SK-N-SH treated with all-trans-retinoic acid at 6 μM for 48 hours (cell line): ENCODE data around the gene VTI1A.

Experiments used
- ATAC-seq: fragments of 200-7000 bp; cut with Tn5 transposase; 3 replicates; pipeline ENCODE4 v1.9.1; 2020; ENCODE audit warnings: mild to moderate bottlenecking, moderate library complexity
- ARNTL ChIP-seq: fragments of 450-650 bp; formaldehyde crosslinking; IDR thresholded peaks from 2 replicates; pipeline ENCODE4 v1.5.0; 2020; ENCODE audit warnings: low read depth, mild to moderate bottlenecking, moderate library complexity, borderline replicate concordance
- BACH2 ChIP-seq: fragments of 250-450 bp; sonication (Bioruptor Pico); IDR thresholded peaks from 2 replicates; pipeline ENCODE4 v1.9.0; 2021; ENCODE audit warnings: mild to moderate bottlenecking, borderline replicate concordance
- CSDC2 ChIP-seq: fragments of 250-450 bp; sonication (Bioruptor Pico); IDR thresholded peaks from 2 replicates; pipeline ENCODE4 v1.5.0; 2020; ENCODE audit warnings: mild to moderate bottlenecking, moderate library complexity
- ESRRG ChIP-seq: fragments of 250-450 bp; sonication (Bioruptor Pico); IDR thresholded peaks from 2 replicates; pipeline ENCODE4 v1.6.1; 2021; ENCODE audit warnings: mild to moderate bottlenecking
- GLIS3 ChIP-seq: fragments of 250-450 bp; sonication (Bioruptor Pico); IDR thresholded peaks from 2 replicates; pipeline ENCODE4 v1.5.0; 2020; ENCODE audit warnings: mild to moderate bottlenecking, moderate library complexity
- ISL1 ChIP-seq: fragments of 250-450 bp; sonication (Bioruptor Pico); IDR thresholded peaks from 2 replicates; pipeline ENCODE4 v2.1.2; 2022; ENCODE audit warnings: mild to moderate bottlenecking, moderate library complexity
- OSR1 ChIP-seq: fragments of 250-450 bp; sonication (Bioruptor Pico); IDR thresholded peaks from 2 replicates; pipeline ENCODE4 v1.8.0; 2022; ENCODE audit warnings: moderate library complexity, mild to moderate bottlenecking, inconsistent platforms
- PPARA ChIP-seq: fragments of 250-450 bp; sonication (Bioruptor Pico); IDR thresholded peaks from 2 replicates; pipeline ENCODE4 v1.5.0; 2020; ENCODE audit warnings: mild to moderate bottlenecking, borderline replicate concordance
- TCF4 ChIP-seq: fragments of 250-450 bp; sonication (Bioruptor Pico); IDR thresholded peaks from 2 replicates; pipeline ENCODE4 v1.8.0; 2021; ENCODE audit warnings: mild to moderate bottlenecking, moderate library complexity, borderline replicate concordance
- ZC3H10 ChIP-seq: fragments of 250-450 bp; sonication (Bioruptor Pico); IDR thresholded peaks from 2 replicates; pipeline ENCODE4 v1.5.1; 2021; ENCODE audit warnings: mild to moderate bottlenecking, moderate library complexity
- ZFP3 ChIP-seq: fragments of 250-450 bp; sonication (Bioruptor Pico); IDR thresholded peaks from 2 replicates; pipeline ENCODE4 v1.5.0; 2020; ENCODE audit warnings: mild to moderate bottlenecking, moderate library complexity
- ZFP30 ChIP-seq: fragments of 450-650 bp; formaldehyde crosslinking; IDR thresholded peaks from 2 replicates; pipeline ENCODE4 v1.5.0; 2022; ENCODE audit warnings: mild to moderate bottlenecking, moderate library complexity
- ZNF565 ChIP-seq: fragments of 450-650 bp; formaldehyde crosslinking; conservative IDR thresholded peaks from 2 replicates; pipeline ENCODE4 v1.5.0; 2020; ENCODE audit warnings: low read depth, mild to moderate bottlenecking, moderate library complexity
- ZNF70 ChIP-seq: fragments of 450-650 bp; formaldehyde crosslinking; IDR thresholded peaks from 2 replicates; pipeline ENCODE4 v1.5.0; 2020; ENCODE audit warnings: mild to moderate bottlenecking, moderate library complexity
- ZNF8 ChIP-seq: fragments of 450-650 bp; formaldehyde crosslinking; IDR thresholded peaks from 2 replicates; pipeline ENCODE4 v1.5.0; 2020; ENCODE audit warnings: mild to moderate bottlenecking, moderate library complexity
- TF ChIP-seq, protein P1 (sequence below): fragments of 250-450 bp; sonication (Bioruptor Pico); IDR thresholded peaks from 2 replicates; pipeline ENCODE4 v1.8.0; 2021; ENCODE audit warnings: low read depth, mild to moderate bottlenecking, moderate library complexity, borderline replicate concordance
- TF ChIP-seq, protein P2 (sequence below): fragments of 250-450 bp; sonication (Bioruptor Pico); IDR thresholded peaks from 2 replicates; pipeline ENCODE4 v1.8.0; 2020; ENCODE audit warnings: mild to moderate bottlenecking, moderate library complexity, borderline replicate concordance
- TF ChIP-seq, protein P3 (sequence below): fragments of 250-450 bp; sonication (Bioruptor Pico); IDR thresholded peaks from 2 replicates; pipeline ENCODE4 v1.5.1; 2020; ENCODE audit warnings: low read depth, mild to moderate bottlenecking, moderate library complexity

VTI1A gene

DNA sequence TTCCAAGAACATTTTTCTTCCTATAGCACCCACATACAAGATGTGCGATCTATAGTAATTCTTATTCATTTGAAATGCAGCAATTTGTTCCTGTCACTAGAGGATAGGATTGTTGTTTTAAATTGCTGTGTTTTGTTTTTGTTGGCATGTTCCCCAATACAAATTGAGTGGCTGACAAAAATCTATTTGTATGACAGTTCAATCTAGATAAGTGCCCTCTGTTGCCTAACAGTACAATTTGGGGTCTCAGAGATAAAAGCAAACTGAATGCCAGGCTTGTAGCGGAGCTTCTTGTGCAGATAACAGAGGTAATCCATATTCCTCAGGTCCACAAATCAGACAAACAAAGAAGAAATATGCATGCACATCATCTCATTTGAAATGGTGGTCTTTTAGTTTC lies 68.8 kb downstream of the VTI1A start:
- TF ChIP-seq ISL1 (CRISPR knock-in tag) = peak; percentile 71
- no peak for TF ChIP-seq ZFP30
- no peak for ATAC-seq

DNA sequence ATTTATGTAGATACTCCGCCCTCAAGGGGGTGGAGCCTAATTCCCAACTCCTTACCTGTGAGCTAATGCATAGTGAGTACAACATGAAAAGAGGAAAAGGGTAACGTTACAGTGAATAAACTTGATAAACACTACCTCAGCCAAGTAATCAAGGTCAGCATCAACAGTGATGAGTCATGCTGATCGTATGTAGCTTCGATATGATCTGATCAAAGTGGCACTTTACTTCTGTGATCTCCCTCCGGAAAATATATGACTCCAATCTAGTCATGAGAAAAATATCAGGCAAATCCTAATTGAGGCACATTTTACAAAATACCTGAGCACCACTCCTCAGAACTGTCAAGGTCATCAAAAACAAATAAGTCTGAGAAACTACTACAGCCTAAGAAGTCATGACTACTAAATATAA lies 70.4 kb downstream of the VTI1A start:
- peak; percentile 55; the same call in 2 of the 3 replicates for ATAC-seq

DNA sequence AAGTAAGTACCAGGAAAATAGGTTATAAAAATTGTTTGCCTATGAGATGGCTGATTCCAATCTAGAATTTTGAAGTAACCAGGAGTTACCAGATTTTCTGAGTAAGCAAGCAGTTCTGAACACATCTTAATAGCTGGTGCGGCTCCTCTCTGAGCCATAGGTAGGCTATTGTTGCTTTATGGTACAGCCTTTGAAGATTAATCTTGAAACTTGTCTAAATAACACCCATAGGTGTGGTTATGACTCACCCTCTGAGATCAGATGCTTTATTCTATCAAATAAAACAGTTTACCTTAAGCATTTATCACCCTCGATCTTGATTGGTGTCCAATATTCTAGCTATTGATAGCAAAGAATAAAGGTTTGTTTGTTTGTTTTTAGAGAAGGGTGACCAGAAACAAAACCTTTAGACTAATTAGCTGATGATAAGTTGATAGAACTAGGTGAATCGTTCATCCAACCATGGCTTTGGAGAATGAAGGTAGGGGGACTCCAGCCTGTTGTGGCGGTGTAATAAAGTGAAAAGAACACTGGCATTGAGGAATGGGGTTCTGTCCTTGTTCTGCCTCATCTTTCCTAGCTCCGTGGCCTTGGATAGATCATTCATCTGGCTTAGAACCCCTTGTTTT lies 72.2 kb downstream of the VTI1A start:
- ATAC-seq = no peak
- TF ChIP-seq ESRRG (CRISPR knock-in tag) (no peak), BACH2 (CRISPR knock-in tag) (no peak), ZNF565 (no peak)
- TF ChIP-seq, protein P1, sequence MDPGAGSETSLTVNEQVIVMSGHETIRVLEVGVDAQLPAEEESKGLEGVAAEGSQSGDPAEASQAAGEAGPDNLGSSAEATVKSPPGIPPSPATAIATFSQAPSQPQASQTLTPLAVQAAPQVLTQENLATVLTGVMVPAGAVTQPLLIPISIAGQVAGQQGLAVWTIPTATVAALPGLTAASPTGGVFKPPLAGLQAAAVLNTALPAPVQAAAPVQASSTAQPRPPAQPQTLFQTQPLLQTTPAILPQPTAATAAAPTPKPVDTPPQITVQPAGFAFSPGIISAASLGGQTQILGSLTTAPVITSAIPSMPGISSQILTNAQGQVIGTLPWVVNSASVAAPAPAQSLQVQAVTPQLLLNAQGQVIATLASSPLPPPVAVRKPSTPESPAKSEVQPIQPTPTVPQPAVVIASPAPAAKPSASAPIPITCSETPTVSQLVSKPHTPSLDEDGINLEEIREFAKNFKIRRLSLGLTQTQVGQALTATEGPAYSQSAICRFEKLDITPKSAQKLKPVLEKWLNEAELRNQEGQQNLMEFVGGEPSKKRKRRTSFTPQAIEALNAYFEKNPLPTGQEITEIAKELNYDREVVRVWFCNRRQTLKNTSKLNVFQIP (CRISPR knock-in tag) = no peak

More for the DNA sequence above, 70.4 kb downstream of the VTI1A start:
- peak; percentile 56 for TF ChIP-seq ISL1 (CRISPR knock-in tag)
- TF ChIP-seq GLIS3 (CRISPR knock-in tag) = no peak

DNA sequence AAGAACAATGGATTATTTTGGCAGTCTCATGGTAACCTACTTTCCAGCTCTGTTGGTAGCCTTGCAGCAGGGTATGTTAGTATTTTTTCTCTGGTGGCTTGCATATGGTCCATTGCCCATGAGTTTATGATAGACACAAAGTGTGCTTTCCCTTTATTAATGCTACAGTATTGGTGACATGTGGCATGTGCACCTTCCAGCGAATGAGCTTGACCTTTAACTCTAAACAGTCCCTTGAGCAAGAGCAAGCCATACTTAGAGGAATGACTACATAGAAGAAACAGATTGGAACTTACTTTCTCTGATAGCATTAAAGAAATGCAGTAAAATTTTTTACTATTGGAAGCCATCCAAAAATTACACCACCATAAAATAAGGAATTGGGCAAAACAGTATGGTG lies 73.9 kb downstream of the VTI1A start:
- TF ChIP-seq, protein P2, sequence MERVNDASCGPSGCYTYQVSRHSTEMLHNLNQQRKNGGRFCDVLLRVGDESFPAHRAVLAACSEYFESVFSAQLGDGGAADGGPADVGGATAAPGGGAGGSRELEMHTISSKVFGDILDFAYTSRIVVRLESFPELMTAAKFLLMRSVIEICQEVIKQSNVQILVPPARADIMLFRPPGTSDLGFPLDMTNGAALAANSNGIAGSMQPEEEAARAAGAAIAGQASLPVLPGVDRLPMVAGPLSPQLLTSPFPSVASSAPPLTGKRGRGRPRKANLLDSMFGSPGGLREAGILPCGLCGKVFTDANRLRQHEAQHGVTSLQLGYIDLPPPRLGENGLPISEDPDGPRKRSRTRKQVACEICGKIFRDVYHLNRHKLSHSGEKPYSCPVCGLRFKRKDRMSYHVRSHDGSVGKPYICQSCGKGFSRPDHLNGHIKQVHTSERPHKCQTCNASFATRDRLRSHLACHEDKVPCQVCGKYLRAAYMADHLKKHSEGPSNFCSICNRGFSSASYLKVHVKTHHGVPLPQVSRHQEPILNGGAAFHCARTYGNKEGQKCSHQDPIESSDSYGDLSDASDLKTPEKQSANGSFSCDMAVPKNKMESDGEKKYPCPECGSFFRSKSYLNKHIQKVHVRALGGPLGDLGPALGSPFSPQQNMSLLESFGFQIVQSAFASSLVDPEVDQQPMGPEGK (CRISPR knock-in tag) = no peak
- TF ChIP-seq ZNF8 (CRISPR knock-in tag) = no peak
- TF ChIP-seq TCF4 (CRISPR knock-in tag) = no peak
- TF ChIP-seq BACH2 (CRISPR knock-in tag) = no peak
- no peak for TF ChIP-seq ZFP3 (CRISPR knock-in tag)
- TF ChIP-seq CSDC2 = no peak
- TF ChIP-seq ARNTL (CRISPR knock-in tag) = no peak
- no peak for TF ChIP-seq ZNF565
- TF ChIP-seq, protein P3, sequence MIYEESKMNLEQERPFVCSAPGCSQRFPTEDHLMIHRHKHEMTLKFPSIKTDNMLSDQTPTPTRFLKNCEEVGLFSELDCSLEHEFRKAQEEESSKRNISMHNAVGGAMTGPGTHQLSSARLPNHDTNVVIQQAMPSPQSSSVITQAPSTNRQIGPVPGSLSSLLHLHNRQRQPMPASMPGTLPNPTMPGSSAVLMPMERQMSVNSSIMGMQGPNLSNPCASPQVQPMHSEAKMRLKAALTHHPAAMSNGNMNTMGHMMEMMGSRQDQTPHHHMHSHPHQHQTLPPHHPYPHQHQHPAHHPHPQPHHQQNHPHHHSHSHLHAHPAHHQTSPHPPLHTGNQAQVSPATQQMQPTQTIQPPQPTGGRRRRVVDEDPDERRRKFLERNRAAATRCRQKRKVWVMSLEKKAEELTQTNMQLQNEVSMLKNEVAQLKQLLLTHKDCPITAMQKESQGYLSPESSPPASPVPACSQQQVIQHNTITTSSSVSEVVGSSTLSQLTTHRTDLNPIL = no peak
- TF ChIP-seq, all 23 proteins: peak for 0
- no peak for ATAC-seq

DNA sequence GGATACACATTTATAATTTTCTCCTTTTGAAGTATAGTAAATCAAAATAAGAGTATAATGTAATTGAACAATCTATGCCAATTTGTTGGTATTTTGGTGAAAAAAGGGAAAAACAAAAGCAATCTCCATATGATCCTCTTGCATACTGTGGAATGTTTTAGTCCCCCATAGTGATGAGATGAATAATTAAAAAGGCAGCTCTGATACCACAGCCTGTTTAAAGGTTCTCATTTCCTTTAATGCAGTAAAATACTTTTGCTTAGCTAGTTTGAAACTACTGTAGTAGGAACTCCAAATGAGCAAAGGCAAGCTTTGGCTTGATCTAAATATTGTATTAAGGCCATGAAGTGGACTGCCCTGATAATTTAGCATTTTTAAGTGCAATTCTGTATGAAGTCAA lies 77.6 kb downstream of the VTI1A start:
- TF ChIP-seq, protein P1 (CRISPR knock-in tag) = no peak
- TF ChIP-seq ZC3H10 (no peak), OSR1 (no peak), ESRRG (CRISPR knock-in tag) (no peak), PPARA (CRISPR knock-in tag) (no peak), ZFP3 (CRISPR knock-in tag) (no peak), ZNF565 (no peak), ZNF70 (CRISPR knock-in tag) (no peak)
- TF ChIP-seq, protein P3 = no peak
- ATAC-seq = peak; percentile 32; the same call in 2 of the 3 replicates
